Jurkat, Clone E6-1 (cell line): Measurements from ENCODE around the gene CLIC1.

ENCODE experiments used
- DNase-seq: peaks from one replicate; pipeline ENCODE4 v3.0.0-alpha.2; 2011; ENCODE audit warnings: low read depth, low spot score
- H3K4me3 ChIP-seq: 2 replicates; pipeline ENCODE4 v1.5.1; 2011; ENCODE audit warnings: mild to moderate bottlenecking, low read length, control low read depth, moderate library complexity

CLIC1 gene

DNA sequence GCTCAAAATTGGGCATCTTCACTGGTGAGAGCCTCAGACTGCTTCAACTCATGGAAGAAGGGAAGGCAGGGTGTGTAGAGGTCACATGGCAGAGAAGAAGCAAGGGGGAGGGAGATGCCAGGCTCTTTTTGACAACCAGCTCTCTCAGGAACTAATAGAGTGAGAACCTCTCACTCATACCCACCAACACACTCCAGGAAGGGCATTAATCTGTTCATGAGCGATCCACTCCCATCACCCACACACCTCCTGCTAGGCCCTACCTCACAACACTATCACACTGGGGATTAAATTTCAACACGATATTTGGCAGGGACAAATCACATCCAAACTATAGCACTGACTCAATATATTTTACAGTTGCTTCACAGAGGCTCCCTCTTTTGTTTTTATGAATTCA is 5.5 kb upstream of the CLIC1 start:
- DNase-seq = no peak
- no peak overlapping the region for H3K4me3 ChIP-seq

DNA sequence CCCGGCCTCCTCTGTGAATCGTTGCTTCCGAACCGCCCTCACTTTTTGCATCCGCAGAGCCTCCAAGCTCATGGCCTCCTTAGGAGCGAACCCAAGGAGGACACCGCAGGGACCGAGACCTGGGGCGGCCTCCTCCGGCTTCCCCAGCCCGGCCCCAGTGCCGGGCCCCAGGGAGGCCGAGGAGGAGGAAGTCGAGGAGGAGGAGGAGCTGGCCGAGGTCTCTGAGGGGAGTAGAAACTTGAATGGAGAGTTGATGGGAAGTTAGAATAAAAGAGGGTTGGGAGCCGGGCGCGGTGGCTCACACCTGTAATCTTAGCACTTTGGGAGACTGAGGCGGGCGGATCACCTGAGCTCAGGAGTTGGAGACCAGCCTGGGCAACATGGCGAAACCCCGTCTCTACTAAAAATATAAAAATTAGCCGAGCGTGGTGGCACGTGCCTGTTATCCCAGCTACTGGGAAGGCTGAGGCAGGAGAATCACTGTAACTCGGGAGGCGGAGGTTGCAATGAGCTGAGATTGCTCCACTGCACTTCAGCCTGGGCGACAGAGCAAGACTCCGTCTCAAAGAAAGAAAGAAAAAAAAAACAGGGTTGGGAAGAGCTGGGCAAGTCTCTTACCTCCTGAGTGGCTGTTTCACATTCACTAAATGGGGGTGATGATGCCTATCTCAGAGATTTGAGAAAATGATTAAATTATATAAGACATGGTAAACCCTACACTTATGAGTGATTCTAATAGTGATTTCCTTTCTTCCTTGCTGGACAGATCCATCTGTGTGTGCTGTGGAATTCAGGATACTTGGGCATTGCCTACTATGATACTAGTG is 4.3 kb upstream of the CLIC1 start:
- peak overlapping the region; percentile 98 for H3K4me3 ChIP-seq
- DNase-seq = no peak

DNA sequence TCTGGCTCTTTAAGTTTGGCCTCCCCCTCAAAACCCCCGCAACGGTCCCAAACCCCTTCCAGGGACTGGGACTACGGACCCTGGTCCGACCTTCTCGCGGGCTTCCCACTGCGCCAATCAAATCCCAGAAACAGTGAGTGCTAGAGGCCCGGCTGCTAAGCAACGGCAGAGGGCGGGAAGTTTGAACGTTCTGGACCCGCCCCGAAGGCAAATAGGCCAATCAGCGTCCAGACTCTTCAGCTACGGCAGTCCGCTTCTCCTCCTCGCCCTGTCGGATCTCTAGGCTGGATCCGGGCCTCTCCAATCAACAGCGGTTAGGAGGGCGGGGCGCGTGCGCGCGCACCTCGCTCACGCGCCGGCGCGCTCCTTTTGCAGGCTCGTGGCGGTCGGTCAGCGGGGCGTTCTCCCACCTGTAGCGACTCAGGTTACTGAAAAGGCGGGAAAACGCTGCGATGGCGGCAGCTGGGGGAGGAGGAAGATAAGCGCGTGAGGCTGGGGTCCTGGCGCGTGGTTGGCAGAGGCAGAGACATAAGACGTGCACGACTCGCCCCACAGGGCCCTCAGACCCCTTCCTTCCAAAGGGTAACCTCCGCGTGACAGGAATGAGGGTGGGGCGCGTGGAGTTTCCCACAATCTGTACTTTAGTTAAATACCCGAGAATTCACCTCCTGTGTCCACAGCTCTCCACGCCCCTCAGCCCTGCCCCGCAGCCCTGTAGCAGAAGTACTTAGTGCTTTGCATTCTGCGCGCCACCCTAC is 3.5 kb upstream of the CLIC1 start, which contains the start of gene MSH5:
TSS of gene MSH5 (plus strand) at position 367 of the 758 bp plus-strand sequence. CDS start 462 bp downstream, outside the sequence.
- peak within 1 kb of the TSS; percentile 98 for H3K4me3 ChIP-seq
- peak; percentile 99 for DNase-seq

DNA sequence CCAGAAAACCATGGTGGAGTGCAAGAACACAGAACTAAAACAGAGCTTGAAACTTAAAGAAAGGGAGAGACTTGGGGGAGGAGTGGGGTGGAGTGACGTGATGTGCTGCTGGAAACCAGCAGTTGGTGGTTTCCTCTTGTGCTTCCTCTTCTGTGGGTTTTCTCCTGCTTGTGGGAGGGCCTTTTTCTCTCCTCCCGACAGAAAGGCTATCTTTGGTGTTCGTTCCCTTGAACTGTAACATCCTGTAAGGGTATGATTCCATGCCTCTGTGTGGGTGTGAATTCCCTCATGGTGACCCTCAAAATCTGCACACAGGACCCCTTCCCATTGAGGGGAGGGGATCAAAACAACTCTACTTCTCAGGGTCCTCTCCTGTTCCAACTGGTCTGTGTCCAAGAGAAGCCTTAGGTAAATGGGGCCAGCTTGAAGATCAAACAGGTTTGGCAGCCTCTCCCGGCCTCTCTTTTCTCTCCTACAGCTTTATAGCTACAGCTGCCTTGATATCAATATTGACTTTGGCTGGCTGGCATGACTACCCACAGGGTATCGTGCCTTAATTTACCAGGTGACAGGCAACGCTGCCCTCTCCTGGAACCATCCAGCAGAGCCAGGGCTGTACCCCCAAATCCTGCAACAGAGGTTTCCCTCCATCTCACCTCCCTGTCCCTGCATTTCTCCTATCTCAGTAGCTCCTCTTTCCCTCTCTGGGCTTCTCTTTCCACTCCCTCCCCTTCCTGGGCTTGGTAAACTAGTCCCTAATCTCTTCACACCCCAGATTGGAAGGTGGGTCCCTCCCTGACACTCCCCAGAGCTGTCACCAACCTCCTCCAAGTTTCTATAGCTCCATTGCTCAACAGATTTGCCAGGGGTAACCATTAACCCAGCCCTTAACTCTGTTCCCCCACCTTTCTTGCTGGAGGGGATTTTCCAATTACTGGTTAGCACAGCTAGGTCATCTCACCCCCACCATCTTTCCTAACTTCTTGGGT is 2.0 kb upstream of the CLIC1 start:
- DNase-seq = peak; percentile 98
- H3K4me3 ChIP-seq = peak overlapping the region; percentile 98

DNA sequence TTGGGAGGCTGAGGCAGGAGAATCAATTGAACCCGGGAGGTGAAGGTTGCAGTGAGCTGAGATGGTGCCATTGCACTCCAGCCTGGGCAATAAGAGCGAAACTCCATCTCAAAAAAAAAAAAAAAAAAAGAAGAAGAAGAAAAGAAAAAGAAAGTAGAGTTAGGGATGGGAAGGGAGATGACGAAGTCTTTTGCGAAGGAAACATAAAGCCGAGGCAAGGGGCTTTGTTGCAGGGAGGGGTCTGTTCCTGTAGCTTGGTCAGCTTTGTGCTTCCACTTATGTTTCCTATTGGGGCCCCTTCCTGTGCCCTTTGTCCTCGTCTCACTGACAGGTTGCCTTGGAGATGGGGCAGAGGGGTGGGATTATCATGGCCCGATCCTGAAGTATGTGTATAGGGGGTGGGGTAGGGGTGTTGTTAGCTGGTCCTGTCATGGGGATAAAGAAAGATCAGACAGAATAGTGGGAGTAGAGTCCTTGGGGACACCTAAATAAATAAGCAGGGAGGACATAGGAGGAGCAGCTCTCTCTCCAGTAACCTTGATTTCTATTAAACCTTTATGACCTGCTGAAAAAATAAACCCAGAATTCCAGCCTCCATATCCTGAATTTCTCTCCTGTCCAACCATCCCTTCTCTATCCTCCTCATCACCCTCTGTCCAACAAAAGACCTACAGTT is 1.1 kb upstream of the CLIC1 start:
- peak; percentile 67 for DNase-seq

DNA sequence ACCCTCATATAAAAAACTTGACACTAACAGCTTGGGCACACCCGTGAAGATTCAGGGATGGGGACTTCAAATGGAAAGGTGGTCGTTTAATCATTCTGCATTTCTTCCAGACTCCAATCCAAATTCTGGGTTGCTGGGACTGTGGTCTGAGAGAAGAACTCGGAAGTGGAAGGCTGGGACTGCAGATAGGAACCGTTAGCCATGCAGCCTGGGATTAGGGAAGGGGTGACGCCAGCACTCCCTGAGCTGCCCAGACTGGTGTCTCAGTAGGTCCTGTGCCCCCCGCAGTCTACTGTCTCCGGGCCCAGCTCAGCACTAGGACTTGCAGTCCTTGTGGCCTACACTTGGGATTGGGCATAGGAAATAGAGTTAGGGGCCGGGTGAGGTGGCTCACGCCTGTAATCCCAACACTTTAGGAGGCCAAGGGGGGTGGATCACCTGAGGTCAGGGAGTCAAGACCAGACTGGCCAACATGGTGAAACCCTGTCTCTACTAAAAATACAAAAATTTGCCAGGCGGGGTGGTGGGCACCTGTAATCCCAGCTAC is 511 bp upstream of the CLIC1 start:
- DNase-seq = no peak
- peak overlapping the region; percentile 98 for H3K4me3 ChIP-seq

More for the DNA sequence above, 1.1 kb upstream of the CLIC1 start:
- peak overlapping the region; percentile 98 for H3K4me3 ChIP-seq

DNA sequence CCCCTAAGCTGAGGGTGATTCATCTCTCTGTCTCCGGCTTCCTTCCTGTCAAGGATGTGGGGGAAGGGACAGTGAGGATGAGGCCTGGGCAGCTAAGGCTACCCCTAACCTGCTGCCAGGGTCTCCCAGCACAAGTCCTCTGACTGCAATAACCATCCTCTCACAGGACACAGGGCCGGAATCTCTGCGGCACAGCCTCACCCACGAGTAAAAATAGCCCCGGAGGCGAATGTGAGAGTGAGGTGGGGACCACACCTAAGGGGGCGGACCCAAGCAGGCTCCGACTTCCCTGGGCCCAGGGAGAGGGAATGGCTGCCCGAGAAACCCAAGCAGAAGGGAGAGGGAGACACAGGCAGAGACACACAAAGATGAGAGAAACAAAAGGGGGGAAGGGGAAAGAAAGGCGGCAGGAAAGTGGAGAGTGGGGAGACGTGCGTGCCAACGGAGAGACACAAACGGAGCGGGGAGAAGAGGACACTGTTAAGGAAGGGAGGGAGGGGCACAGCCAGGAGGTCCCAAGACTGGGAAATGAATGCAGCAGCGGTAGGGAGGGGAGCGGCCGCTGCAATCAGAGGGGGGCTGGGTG is 1.4 kb downstream of the CLIC1 start:
- peak; percentile 53 for DNase-seq
- H3K4me3 ChIP-seq = peak overlapping the region; percentile 98

DNA sequence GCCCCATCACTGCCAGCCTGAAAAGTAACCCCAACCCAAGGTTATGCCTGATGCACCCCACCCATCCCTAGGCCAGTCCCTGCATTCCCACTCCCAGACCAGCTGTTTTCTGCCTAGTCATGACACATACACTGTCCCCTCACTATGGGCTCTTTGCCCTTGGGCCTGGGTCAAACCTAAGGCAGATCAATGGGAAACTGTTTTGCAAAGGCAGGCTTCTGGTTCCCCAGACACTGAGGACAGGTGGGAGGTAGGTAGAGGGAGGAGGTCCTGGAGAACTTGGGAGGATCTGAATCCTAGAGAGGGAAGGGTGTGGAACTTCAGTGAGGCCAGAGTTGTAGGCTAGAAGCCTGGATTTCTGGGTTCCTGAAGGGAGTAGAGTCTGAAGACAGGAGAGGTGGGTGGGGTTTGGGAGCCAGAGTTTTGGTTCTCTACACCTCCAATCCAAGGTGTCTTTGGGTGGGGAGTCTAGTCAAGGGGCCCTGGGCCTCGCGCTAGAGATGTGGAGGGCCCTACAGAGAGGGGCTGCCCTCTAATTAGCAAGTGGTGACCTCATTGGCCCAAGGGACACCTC is 2.0 kb downstream of the CLIC1 start:
- H3K4me3 ChIP-seq = peak overlapping the region; percentile 98
- no peak for DNase-seq

DNA sequence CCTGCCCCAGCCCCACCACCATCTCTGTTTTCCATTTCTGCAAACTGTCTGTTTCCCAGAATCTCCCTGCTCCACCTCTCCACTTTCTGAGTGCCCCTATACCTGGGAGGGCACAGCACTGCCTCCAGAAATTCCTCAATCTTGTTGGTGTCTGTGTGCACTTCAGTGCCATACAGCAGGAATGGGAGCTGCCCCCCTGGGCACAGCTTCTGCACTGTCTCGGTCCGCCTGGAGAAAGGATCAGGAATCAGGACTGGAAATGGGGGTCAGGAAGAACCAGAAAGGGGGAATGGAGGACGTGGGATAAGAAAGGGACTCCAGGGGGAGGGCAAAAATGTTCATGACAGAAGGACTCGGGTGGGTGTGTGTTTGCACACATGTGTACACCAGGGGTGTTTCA is 2.6 kb downstream of the CLIC1 start:
- no peak overlapping the region for H3K4me3 ChIP-seq
- no peak for DNase-seq

DNA sequence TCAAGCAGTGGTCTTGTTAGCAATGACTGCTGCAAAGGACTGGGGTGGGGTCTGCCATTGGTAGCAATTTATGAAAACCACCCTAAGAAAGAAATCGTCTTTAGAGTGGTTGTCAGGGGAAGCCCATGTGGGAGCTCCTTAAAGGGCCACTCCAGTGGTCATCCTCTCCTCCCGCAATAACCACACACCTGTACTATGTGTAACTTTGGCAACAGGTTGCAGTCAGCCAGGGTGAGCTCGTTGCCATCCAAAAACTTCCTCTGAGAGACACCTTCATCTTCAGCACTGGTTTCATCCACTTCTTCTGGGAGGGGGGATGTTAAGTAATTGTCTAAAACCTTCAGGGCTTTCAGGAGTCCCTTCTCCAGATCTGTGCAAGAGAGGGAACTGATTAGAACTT is 4.3 kb downstream of the CLIC1 start:
- H3K4me3 ChIP-seq = no peak overlapping the region
- DNase-seq = no peak

DNA sequence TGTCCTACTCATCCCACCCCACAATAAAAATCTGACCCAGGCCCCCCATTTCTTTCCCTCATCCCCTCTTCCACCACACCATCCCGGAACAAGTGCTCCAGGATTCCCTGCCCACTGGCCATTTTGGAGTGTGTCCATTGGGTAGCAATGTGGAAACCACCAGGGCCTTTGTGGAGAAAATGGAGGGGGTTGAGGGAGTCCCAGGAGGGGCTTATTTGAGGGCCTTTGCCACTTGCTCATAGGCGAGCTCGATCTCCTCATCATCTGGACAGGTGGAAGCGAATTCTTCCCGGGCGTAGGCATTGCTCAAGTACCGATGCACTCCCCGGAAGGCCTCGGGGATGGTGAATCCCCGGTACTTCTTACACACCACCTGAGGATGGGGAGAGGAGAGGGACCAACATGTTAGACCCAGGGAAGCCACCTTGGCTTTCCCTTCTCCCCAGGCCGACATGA is 5.7 kb downstream of the CLIC1 start:
- DNase-seq = no peak
- H3K4me3 ChIP-seq = no peak overlapping the region

DNA sequence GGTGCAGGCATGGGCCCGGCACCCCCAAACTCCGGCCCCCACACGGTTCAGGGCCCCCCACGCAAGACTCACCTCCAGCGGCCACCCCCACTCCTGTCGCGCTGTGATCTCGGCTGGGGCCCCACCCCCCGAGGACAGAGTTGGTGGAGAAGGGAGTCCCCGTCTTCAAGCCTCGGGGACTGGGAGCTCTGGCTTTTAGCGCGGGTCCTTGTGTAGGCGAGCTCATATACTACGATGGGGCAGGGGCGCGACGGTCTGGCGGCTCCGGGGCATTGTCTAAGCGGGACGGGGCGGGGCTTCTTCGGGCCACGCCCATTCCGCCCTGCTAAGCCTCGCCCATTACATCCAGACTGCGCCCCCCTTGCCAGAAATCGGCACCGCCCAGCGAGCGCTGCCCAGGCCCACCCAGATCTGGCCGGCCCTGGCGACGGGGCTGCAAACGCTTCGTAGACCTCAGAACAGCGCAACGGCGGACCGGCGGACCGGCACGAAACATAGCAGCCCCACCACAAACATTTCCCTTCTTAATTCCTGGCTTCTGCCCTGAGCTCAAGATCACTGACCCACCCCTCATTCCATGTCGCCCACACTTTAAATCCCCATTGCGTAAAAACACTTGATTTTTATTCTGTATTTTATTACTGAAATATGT is 6.2 kb downstream of the CLIC1 start:
- peak overlapping the region; percentile 62 for H3K4me3 ChIP-seq

DNA sequence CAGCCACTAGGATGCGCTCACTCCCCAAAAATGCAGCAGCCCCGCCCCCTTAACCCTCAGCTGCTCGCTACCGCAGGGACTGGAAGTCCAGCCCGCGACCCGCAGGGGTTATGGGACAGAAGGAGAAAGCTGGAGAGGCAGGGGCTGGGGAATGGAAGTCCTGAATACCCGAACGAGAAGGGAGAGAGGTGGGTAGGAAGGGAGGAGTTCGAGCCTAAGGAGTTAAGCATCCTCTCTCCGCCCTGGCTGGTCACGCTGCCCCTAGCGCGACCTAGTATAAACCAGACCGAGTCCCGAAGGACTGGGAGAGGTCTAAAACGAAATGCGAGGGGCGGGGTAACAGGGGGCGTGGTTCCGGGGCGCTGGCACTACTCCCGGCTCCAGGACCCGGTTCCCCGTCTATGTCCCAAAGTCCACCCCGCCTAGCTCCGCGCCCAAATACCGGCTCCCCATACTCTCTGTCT is 6.8 kb downstream of the CLIC1 start:
- H3K4me3 ChIP-seq = peak overlapping the region; percentile 62
- DNase-seq = peak; percentile 70

More for the DNA sequence above, 6.2 kb downstream of the CLIC1 start:
- DNase-seq = peak; percentile 73

DNA sequence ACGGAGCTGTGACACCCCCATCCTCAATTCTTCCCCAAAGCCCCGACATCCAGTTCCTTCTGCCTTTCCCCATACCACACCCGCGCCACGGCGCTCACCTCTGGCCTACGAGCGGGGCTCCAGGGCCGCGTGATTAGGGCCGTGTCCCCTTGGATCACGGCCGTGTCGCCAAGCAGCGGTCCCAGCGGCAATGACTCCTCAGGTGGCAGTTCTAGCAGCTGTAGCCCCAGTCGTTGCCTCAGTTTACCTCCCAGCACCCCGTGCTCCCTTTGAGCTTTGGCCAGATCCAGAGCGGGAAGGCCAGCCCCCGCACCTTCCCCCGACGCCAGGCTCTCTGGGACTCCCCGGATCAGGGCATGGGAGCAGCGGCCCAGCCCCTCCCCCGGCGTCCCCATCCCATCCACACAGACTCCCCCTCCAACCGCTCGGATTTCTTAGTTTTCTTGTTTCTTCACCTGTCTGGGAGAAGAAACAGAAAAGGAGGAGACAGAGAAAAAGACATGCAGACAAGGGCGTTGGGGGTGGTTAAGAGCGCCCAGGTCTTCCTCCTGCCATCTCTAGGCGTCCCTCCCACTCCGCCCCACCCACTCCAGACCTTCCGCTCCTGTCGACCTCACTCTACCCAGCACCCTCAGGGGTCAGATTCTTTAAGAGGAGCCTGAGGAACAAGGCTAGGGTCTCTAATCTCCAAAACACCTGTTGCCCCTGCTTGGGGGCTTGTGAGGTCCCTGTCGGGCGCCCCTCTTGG is 7.4 kb downstream of the CLIC1 start, which contains the start of gene DDAH2:
TSS of gene DDAH2 (minus strand) at position 533 of the 748 bp plus-strand sequence. CDS start at position 395, 138 bp downstream.
- H3K4me3 ChIP-seq = peak within 1 kb of the TSS; percentile 62
- DNase-seq = no peak

DNA sequence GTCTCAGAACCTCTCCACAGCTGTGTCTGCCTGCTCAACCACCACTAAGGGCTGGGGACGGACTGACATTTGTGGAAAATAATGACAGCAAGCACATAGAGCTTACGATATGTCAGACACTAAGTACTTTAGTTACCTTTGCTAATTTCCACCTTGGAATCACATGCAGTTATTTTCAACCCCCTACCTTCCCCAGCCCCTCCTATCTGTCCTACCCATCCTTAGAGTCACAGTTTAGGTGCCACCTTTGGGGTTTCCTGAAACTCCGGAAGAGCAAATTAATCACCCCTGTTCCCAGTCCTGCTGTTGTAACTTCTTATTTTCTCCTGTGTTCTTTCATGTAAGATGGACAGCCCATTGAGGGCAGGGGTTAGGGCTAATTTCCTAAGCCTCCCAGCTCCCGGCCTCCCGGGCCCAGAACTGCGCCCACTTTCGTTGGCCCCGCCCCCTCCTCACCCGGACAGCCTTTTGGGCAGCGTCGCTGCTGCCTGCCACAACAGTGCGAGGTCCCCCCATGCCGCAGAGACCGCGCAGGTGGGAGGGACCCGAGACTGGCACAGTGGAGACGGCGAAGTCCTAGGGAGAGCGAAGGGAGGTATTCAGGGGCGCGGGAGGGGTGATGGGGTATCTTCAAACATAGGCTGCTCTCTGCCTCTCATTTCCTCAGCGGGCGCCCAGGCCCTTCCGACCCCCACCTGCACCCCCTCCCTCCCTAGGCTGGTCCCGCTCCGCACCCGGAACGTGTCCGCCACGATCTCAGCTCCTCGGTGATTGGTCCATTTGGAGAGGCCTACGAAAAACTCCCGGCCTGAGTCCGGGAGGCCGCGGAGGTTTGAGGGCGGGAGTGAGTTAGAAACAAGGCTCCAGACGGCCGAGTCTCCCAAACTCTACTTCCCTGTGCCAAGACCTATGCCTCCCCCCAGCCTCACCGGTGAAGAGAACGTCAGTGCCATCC is 8.3 kb downstream of the CLIC1 start:
- no peak overlapping the region for H3K4me3 ChIP-seq
- peak; percentile 46 for DNase-seq
